Aorta (tissue), 5 donors: Measurements from ENCODE around the gene XPO4. TPM values are rescaled to one million over a fixed set of nuclear protein-coding genes. Genes with fewer than 3 reads are reported as not detected.
A peak's percentile ranks its signal among the peaks of the same experiment; 100 is the strongest.

Experiments used
- ATAC-seq: fragments of 200-7000 bp; cut with Tn5 transposase; one replicate; pipeline ENCODE4 v1.9.1; 2022; ENCODE audit warnings: moderate library complexity; ENCODE audit not compliant: low FRiP score
- DNase-seq, 2 donors: peaks; one replicate each; pipeline ENCODE4 v3.0.0-alpha.2; 2020
- H3K27ac ChIP-seq, 2 donors: one replicate each; pipeline ENCODE4 v1.5.1; 2013; ENCODE audit warnings: low read length in 2 of 2, mild to moderate bottlenecking in 2 of 2, moderate library complexity in 2 of 2, control low read depth in 1 of 2, inconsistent platforms in 1 of 2, low read depth in 1 of 2
- H3K27me3 ChIP-seq, 2 donors: one replicate each; pipeline ENCODE4 v1.6.1; 2013; ENCODE audit warnings: control low read depth in 1 of 2, low read length in 1 of 2, mild to moderate bottlenecking in 1 of 2, moderate library complexity in 1 of 2; ENCODE audit not compliant: insufficient read depth in 2 of 2, control insufficient read depth in 1 of 2
- H3K36me3 ChIP-seq, 2 donors: one replicate each; pipeline ENCODE4 v1.6.1; 2013; ENCODE audit warnings: control low read depth in 1 of 2, low read length in 1 of 2, mild to moderate bottlenecking in 1 of 2; ENCODE audit not compliant: insufficient read depth in 2 of 2, control insufficient read depth in 1 of 2
- H3K4me1 ChIP-seq, 2 donors: one replicate each; pipeline ENCODE4 v1.6.1; 2013; ENCODE audit warnings: low read length in 2 of 2, control low read depth in 1 of 2, mild to moderate bottlenecking in 1 of 2, moderate library complexity in 1 of 2; ENCODE audit not compliant: insufficient read depth in 2 of 2, control insufficient read depth in 1 of 2
- H3K4me3 ChIP-seq, 2 donors: one replicate each; pipeline ENCODE4 v1.5.1; 2013; ENCODE audit warnings: low read length in 2 of 2, control low read depth in 1 of 2, mild to moderate bottlenecking in 1 of 2
- H3K9me3 ChIP-seq: one replicate; pipeline ENCODE4 v1.6.1; 2013; ENCODE audit warnings: mild to moderate bottlenecking, low read length; ENCODE audit not compliant: control insufficient read depth
- WGBS, 2 donors: extraction: QIAGEN DNeasy Blood & Tissue Kit; methylation state at CpG; one replicate each; pipeline ENCODE4 v1.1.7; 2013; 5-methylcytosine and 5-hydroxymethylcytosine counted together
- intact Hi-C, 2 donors: fragments of 100-400 bp; cut with DNase I; formaldehyde crosslinking; loops; one replicate each; pipeline versions ENCODE4 v1.14.2 to v1.15.0; 2022
- polyA plus RNA-seq, 2 donors: library from polyadenylated mRNA; stranded (reverse); fragments of 200-250 nt; gene quantifications; one replicate each; pipeline ENCODE4 v1.2.3, GENCODE V29; 2013
- total RNA-seq, 2 donors: library from RNA; stranded (reverse); fragmentation: NEBNext Ultra II Directional; extraction: Animal tissue kit (Norgen Biotek cat#: 25700); gene quantifications; one replicate each; pipeline ENCODE4 v1.2.1, GENCODE V29; 2021
- donor health status: healthy with polysubstance abuse.
- donor health status: Bipolar disorder and iron deficiency.
- donor health status: DM: no; HTN: no; CAD: no.
- donor health status: DM: no; HTN: no; CAD: no.
- donor health status: DM: yes; HTN: yes; CAD: no.

The XPO4 gene
- total and polyA plus RNA-seq, 4 donors, result 0.88 to 14.8 (median 7.7) TPM

DNA sequence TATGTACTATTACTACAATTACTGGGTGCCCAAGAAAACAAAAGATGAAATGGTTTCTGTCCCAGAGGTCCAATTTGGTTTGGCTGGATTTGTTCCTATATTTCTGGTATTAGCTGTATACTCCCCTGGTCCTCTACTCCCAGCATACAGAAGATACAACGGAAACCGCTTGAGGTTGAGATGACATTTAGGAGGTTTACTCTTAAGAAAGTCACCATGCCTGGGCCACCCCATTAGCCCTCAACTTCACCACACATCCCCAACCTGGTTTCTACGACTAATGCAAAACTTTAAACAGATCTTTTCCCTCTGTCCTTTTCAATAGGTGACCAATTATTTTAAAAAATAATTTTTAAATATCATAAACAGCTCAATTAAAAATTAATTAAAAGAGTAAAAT, 82.8 kb downstream of the XPO4 start:
- Histone ChIP-seq H3K4me3 (no peak overlapping the region), H3K36me3 (no peaks in the 10 kb centered on the region), H3K4me1 (peaks cover 2 to 4% of the 10 kb centered on the region in 2 donors), H3K27me3 (no peaks in the 10 kb centered on the region), H3K9me3 (no peaks in the 10 kb centered on the region), H3K27ac (no peak overlapping the region)
- intact Hi-C loops, result loop anchor here in 1 of 2 donors (10.0 kb wide), 1 partner anchor 45 kb away; the partner anchor contains the start of gene EEF1AKMT1
- WGBS, 2 donors, result 93 to 98% methylated on average over 3 of the region's 3 CpGs
- DNase-seq, result no peak
- no peak for ATAC-seq

DNA sequence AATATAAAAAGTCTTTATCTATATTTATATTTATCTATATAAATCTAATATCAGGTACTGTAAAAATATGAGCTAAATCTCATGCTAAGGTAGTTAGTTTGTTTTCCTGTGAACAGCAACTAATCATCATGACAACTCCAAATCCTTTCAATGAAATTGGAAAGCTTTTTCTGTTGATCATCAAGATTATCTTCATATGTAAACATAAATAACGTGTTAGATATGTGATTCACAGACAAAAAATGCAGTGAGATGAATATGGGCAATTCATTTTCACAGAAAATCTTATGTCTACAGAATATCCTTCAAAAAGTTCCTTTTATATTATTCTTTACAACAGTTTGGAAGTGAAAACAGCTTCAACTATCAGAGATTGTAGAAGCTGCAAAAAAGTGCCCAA, 87.1 kb downstream of the XPO4 start:
- no peaks in the 10 kb centered on the region for H3K36me3 ChIP-seq
- no peak overlapping the region for H3K27ac ChIP-seq
- 2 to 9% methylated on average over 1 of the region's 1 CpG for WGBS, 2 donors
- ATAC-seq (no peak), DNase-seq (no peak)
- H3K27me3 ChIP-seq, result no peaks in the 10 kb centered on the region
- intact Hi-C loops, result no loop called here
- no peaks in the 10 kb centered on the region for H3K9me3 ChIP-seq
- H3K4me1 ChIP-seq, result peaks cover 0 to 2% of the 10 kb centered on the region in 2 donors
- H3K4me3 ChIP-seq, result no peak overlapping the region

DNA sequence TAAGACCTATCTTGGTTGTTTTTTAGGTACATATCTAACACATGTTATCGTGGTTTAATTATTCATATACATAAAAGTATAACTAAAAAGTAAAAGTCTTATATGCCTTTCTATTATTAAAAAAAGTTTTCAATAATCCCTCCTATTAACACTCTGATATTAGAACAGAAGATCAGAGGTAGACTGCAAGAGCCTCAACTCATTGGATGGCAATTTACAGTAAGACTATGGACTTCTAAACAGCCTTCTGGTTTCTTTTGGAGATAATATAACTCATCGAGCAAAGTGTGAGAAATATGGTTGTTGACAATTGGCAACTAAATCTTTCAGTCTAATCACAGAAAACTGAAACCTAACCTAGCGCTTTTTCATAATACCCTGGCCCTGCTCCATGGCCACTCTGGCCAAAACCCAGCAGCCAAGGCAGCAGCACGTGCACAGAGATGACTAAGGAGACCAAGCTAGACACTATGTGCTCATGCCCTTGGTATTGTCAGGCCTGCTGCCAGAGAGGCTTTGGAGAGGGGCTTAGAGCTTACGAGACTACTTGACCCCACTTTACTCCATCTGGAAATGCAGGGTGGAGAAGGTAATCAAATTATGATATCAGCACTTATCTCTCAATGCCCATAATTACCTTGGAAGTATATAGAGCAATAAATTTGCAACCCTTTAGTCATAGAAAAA, 88.2 kb downstream of the XPO4 start:
- Histone ChIP-seq H3K9me3 (no peaks in the 10 kb centered on the region), H3K4me1 (peaks cover 0 to 2% of the 10 kb centered on the region in 2 donors), H3K4me3 (no peak overlapping the region), H3K36me3 (no peaks in the 10 kb centered on the region), H3K27me3 (no peaks in the 10 kb centered on the region), H3K27ac (peak overlapping the region in 1 of 2 donors; percentile 17)
- intact Hi-C loops, result loop anchor here in 1 of 2 donors (5.0 kb wide), 1 partner anchor 42 kb away; the partner anchor contains the start of gene EEF1AKMT1
- DNase-seq (peak; percentile 89 to 94), ATAC-seq (peak; percentile 93)
- WGBS, 2 donors, result 2 to 6% methylated on average over 5 of the region's 5 CpGs

- no peak for DNase-seq
- intact Hi-C loops, result loop anchor here in 1 of 2 donors (5.0 kb wide), 1 partner anchor 41 kb away; the partner anchor contains the start of gene EEF1AKMT1
- H3K27me3 ChIP-seq, result no peaks in the 10 kb centered on the region
- no peak overlapping the region for H3K27ac ChIP-seq
- peaks cover 0 to 2% of the 10 kb centered on the region in 2 donors for H3K4me1 ChIP-seq
- no peaks in the 10 kb centered on the region for H3K9me3 ChIP-seq
- no peak for ATAC-seq
- H3K4me3 ChIP-seq, result no peak overlapping the region
- H3K36me3 ChIP-seq, result peaks cover 0 to 4% of the 10 kb centered on the region in 2 donors
- 91 to 94% methylated on average over 7 of the region's 7 CpGs for WGBS, 2 donors
Measured at GRCh38 chr13:20812890-20813289, 89.7 kb downstream of the XPO4 start.

DNA sequence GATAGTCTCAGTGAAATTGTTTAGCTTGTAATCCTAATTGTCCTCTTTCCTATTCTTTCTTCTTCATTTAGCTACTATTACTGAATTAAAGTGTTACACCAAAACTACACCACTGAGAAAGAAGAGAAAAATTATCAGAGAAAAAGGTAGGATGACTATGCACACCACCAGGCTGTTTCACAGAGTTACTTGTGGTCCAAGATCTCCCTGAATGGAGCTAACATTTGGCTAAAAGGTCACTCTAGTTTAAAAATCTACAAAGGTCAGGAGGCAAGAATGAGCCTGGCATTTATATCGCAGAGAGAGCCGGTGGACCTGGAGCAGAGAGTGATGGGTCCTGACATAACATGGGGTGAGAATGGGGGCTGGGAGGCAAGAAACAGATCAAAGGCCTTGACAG, 91.7 kb downstream of the XPO4 start:
- WGBS, 2 donors, result 96 to 98% methylated on average over 2 of the region's 2 CpGs
- DNase-seq (no peak), ATAC-seq (no peak)
- Histone ChIP-seq H3K4me1 (peaks cover 0 to 2% of the 10 kb centered on the region in 2 donors), H3K4me3 (no peak overlapping the region), H3K27me3 (no peaks in the 10 kb centered on the region), H3K27ac (no peak overlapping the region), H3K9me3 (no peaks in the 10 kb centered on the region), H3K36me3 (peaks cover 1 to 9% of the 10 kb centered on the region in 2 donors)
- intact Hi-C loops, result loop anchor here in 1 of 2 donors (5.0 kb wide), 1 partner anchor 39 kb away; the partner anchor contains the start of gene EEF1AKMT1

GRCh38 chr13:20808874-20809273, 93.7 kb downstream of the XPO4 start:
- no peak for ATAC-seq
- Histone ChIP-seq H3K27me3 (no peaks in the 10 kb centered on the region), H3K36me3 (peaks cover 1 to 9% of the 10 kb centered on the region in 2 donors), H3K4me3 (no peak overlapping the region), H3K27ac (no peak overlapping the region), H3K9me3 (no peaks in the 10 kb centered on the region), H3K4me1 (peaks cover 0 to 2% of the 10 kb centered on the region in 2 donors)
- DNase-seq, result no peak
- intact Hi-C loops, result no loop called here
- whole genome bisulfite sequencing, 2 donors, result 70 to 75% methylated on average over 4 of the region's 4 CpGs

GRCh38 chr13:20803180-20803965, 99.2 kb downstream of the XPO4 start:
- intact Hi-C loops, result no loop called here
- no peak for ATAC-seq
- H3K4me3 ChIP-seq, result no peak overlapping the region
- H3K9me3 ChIP-seq, result no peaks in the 10 kb centered on the region
- DNase-seq, result no peak
- no peak overlapping the region for H3K27ac ChIP-seq
- H3K27me3 ChIP-seq, result no peaks in the 10 kb centered on the region
- H3K36me3 ChIP-seq, result peaks cover 3 to 7% of the 10 kb centered on the region in 2 donors
- peaks cover 0 to 2% of the 10 kb centered on the region in 2 donors for H3K4me1 ChIP-seq
- WGBS, 2 donors, result 93% methylated on average over 3 of the region's 3 CpGs

- H3K9me3 ChIP-seq, result no peaks in the 10 kb centered on the region
- intact Hi-C loops, result no loop called here
- ATAC-seq (no peak), DNase-seq (no peak)
- no peak overlapping the region for H3K27ac ChIP-seq
- WGBS, 2 donors, result 69 to 73% methylated on average over 2 of the region's 2 CpGs
- H3K27me3 ChIP-seq, result no peaks in the 10 kb centered on the region
- H3K4me3 ChIP-seq, result no peak overlapping the region
- peaks cover 2 to 3% of the 10 kb centered on the region in 2 donors for H3K36me3 ChIP-seq
- H3K4me1 ChIP-seq, result peaks cover 2% of the 10 kb centered on the region in 2 donors
Measured at GRCh38 chr13:20801707-20802106, 100.8 kb downstream of the XPO4 start.
